Measurements from ENCODE around the gene LSM7. TPM values are rescaled to one million over a fixed set of nuclear protein-coding genes. Genes with fewer than 3 reads are reported as not detected.
"Not testable (repeated sequence)": the region's sequence is repeated elsewhere in the genome, so short reads cannot be mapped to it uniquely, and the experiment has no call there.

LSM7 gene
- total RNA-seq, 1 experiment from 2014 or later, result 97.3 TPM

GRCh38 chr19:2281265-2282061, 46.9 kb downstream of the LSM7 start:
- H3K4me1 ChIP-seq (ENCODE audit: control insufficient read depth, insufficient read depth, low read length); in situ Hi-C loops (cut with HindIII; ENCODE audit: low pct_unique_long_range_greater_than_20kb, low sequenced_read_pairs): not testable (repeated sequence)

GRCh38 chr19:2280633-2281264, 47.6 kb downstream of the LSM7 start:
- CTCF ChIA-PET, result no interaction called here
- no peaks in the 10 kb centered on the region for H3K27me3 ChIP-seq (ENCODE audit: control insufficient read depth, insufficient read depth, low read length)
- no peaks in the 10 kb centered on the region for H3K9me3 ChIP-seq (ENCODE audit: control insufficient read depth, insufficient read depth, low read depth, low read length)
- peak; percentile 28; the same call in 1 of the 2 replicates for ATAC-seq
- BruUV-seq (replicated peaks), result no TSS peak
- intact Hi-C loops (cut with micrococcal nuclease; ENCODE audit: unreplicated experiment), result no loop called here
- H3K27ac ChIP-seq (ENCODE audit: low read length), result no peak overlapping the region
- POLR2A ChIA-PET, result interaction anchor here (0.6 kb wide), 1 partner anchor 17 kb away, joined by 8 read pairs; no protein-coding TSS in a partner anchor
- no peaks in the 10 kb centered on the region for H3K36me3 ChIP-seq (ENCODE audit: control insufficient read depth, insufficient read depth, low read length)
- no peak overlapping the region for H3K4me3 ChIP-seq (ENCODE audit: low read depth in 2 of 2, low read length in 2 of 2)
- H3K4me1 ChIP-seq (ENCODE audit: control insufficient read depth, insufficient read depth, low read length), result no peaks in the 10 kb centered on the region
- TF ChIP-seq REST (IDR thresholded peaks at IDR 0.05; ENCODE audit: insufficient read depth in 1 of 2, low read depth in 2 of 2, low read length in 1 of 2) (no peak), POLR2AphosphoS5 (IDR thresholded peaks at IDR 0.05; ENCODE audit: low read depth, low read length) (no peak), SIN3A (IDR thresholded peaks at IDR 0.05; ENCODE audit: borderline replicate concordance, insufficient read depth, low read depth, low read length) (no peak), CTCF (IDR thresholded peaks at IDR 0.05) (no peak), TCF7L2 (IDR thresholded peaks at IDR 0.05; ENCODE audit: low read depth, low read length) (no peak)
- DNase-seq (ENCODE audit: low read depth, low spot score), result no peak
- in situ Hi-C loops (cut with HindIII; ENCODE audit: low pct_unique_long_range_greater_than_20kb, low sequenced_read_pairs), result no loop called here

More at GRCh38 chr19:2281265-2282061, 46.9 kb downstream of the LSM7 start:
- CTCF ChIA-PET; H3K4me3 ChIP-seq (ENCODE audit: low read depth in 2 of 2, low read length in 2 of 2); H3K27me3 ChIP-seq (ENCODE audit: control insufficient read depth, insufficient read depth, low read length); intact Hi-C loops (cut with micrococcal nuclease; ENCODE audit: unreplicated experiment); H3K36me3 ChIP-seq (ENCODE audit: control insufficient read depth, insufficient read depth, low read length); BruUV-seq (replicated peaks); ATAC-seq; H3K9me3 ChIP-seq (ENCODE audit: control insufficient read depth, insufficient read depth, low read depth, low read length); H3K27ac ChIP-seq (ENCODE audit: low read length); DNase-seq (ENCODE audit: low read depth, low spot score): not testable (repeated sequence)
- POLR2A ChIA-PET, result interaction anchor here (0.6 kb wide), 1 partner anchor 16 kb away, joined by 8 read pairs; no protein-coding TSS in a partner anchor

All from Panc1 (cell line).